HepG2 (cell line): ENCODE data around the gene PREX1. TPM values are rescaled to one million over a fixed set of nuclear protein-coding genes. Genes with fewer than 3 reads are reported as not detected.

Experiments
- ATAC-seq: fragments of 200-7000 bp; cut with Tn5 transposase; 3 replicates; pipeline ENCODE4 v1.9.1; 2020; ENCODE audit warnings: mild to moderate bottlenecking, moderate library complexity
- BruUV-seq: library from RNA; stranded (reverse); fragments of 400-500 nt; replicated peaks from 2 replicates; lab custom pipeline; 2021; lab: Mats Ljungman, UMichigan
- CTCF ChIA-PET: fragments of 300-600 bp; formaldehyde crosslinking; extraction: SDS; loops from one replicate; lab custom pipeline; 2021; ENCODE audit warnings: low total read pairs, inconsistent platforms, low intra/inter-chr PET ratio; lab: Yijun Ruan, JAX
- POLR2A ChIA-PET: fragments of 350-600 bp; sonication (Branson Sonifier 250); formaldehyde crosslinking; loops from one replicate; lab custom pipeline; 2020; ENCODE audit warnings: antibody characterized with exemption, inconsistent platforms; lab: Yijun Ruan, JAX
- DNase-seq: peaks from one replicate; pipeline ENCODE4 v3.0.0-alpha.2; 2015; ENCODE audit warnings: low spot score
- FAIRE-seq: peaks from 3 replicates; lab custom pipeline; 2011; peaks lifted over from hg19 to GRCh38; lab: Jason Lieb, UNC
- H2AFZ ChIP-seq: one replicate; pipeline ENCODE4 v1.6.1; 2011; ENCODE audit warnings: low read length, inconsistent platforms
- H3K27ac ChIP-seq: fragments of 300-600 bp; 3 replicates; pipeline ENCODE4 v1.8.0; 2011; ENCODE audit warnings: mixed run types, mild to moderate bottlenecking, mixed read lengths, low read length, inconsistent platforms; ENCODE audit not compliant: insufficient read depth; ENCODE audit errors: extremely low read length
- H3K27me3 ChIP-seq, 2 experiments: fragments of 200-600 bp in 1 of 2; 2 replicates in 1 of 2; 3 replicates in 1 of 2; pipeline versions ENCODE4 v1.6.0 to v1.8.0; 2011; ENCODE audit warnings: low read length in 2 of 2, mild to moderate bottlenecking in 2 of 2, moderate library complexity in 2 of 2, inconsistent platforms in 1 of 2; ENCODE audit not compliant: insufficient read depth in 2 of 2, control insufficient read depth in 1 of 2
- H3K36me3 ChIP-seq, 2 experiments: fragments of 200-600 bp in 1 of 2; replicated peaks in 1 of 2; 2 replicates in 1 of 2; 3 replicates in 1 of 2; pipeline versions ENCODE4 v1.5.1 to v1.8.0; 2011; ENCODE audit warnings: low read length in 2 of 2, inconsistent platforms in 1 of 2; ENCODE audit not compliant: insufficient read depth in 2 of 2, control insufficient read depth in 1 of 2
- H3K4me1 ChIP-seq: 2 replicates; pipeline ENCODE4 v1.5.1; 2012; ENCODE audit warnings: low read length, inconsistent platforms; ENCODE audit not compliant: insufficient read depth
- H3K4me2 ChIP-seq: 2 replicates; pipeline ENCODE4 v1.6.0; 2011; ENCODE audit warnings: low read depth, low read length, inconsistent platforms
- H3K4me3 ChIP-seq, 3 experiments: fragments of 200-600 bp in 1 of 3; sonication (generic), shearing (Covaris generic) in 1 of 3; replicated peaks in 1 of 3; 2 replicates each; pipeline ENCODE4 v1.5.1; 2011 to 2016; ENCODE audit warnings: low read length in 3 of 3, inconsistent platforms in 2 of 3, low read depth in 2 of 3, mild to moderate bottlenecking in 2 of 3, control low read depth in 1 of 3, mixed read lengths in 1 of 3; ENCODE audit not compliant: insufficient read depth in 1 of 3
- H3K79me2 ChIP-seq: one replicate; pipeline ENCODE4 v1.6.1; 2011; ENCODE audit warnings: low read length, inconsistent platforms; ENCODE audit not compliant: insufficient read depth
- H3K9ac ChIP-seq: 2 replicates; pipeline ENCODE4 v1.6.0; 2011; ENCODE audit warnings: mild to moderate bottlenecking, low read depth, low read length, inconsistent platforms; ENCODE audit not compliant: insufficient read depth
- H3K9me3 ChIP-seq: 2 replicates; pipeline ENCODE4 v1.5.1; 2012; ENCODE audit warnings: mild to moderate bottlenecking, low read length
- H4K20me1 ChIP-seq: 2 replicates; pipeline ENCODE4 v1.6.0; 2011; ENCODE audit warnings: inconsistent platforms, mild to moderate bottlenecking, low read length, moderate library complexity; ENCODE audit not compliant: insufficient read depth
- HNRNPUL1 ChIP-seq: fragments of 200-400 bp; formaldehyde crosslinking; IDR thresholded peaks from 2 replicates; pipeline ENCODE4 v1.6.1; 2017; ENCODE audit warnings: low read depth, mild to moderate bottlenecking, low read length, moderate library complexity
- KLF9 ChIP-seq: IDR thresholded peaks from 2 replicates; pipeline ENCODE4 v1.6.1; 2016; ENCODE audit warnings: low read depth
- MIER3 ChIP-seq: IDR thresholded peaks from 2 replicates; pipeline ENCODE4 v1.6.1; 2016; ENCODE audit warnings: missing compliant biosample characterization, borderline replicate concordance
- MIXL1 ChIP-seq: IDR thresholded peaks from 2 replicates; pipeline ENCODE4 v1.6.1; 2016
- NR2F6 ChIP-seq, 2 experiments: IDR thresholded peaks; 2 replicates each; pipeline ENCODE4 v1.6.1; 2016; ENCODE audit warnings: antibody characterized with exemption in 1 of 2, mild to moderate bottlenecking in 1 of 2
- PREB ChIP-seq: sonication (generic); formaldehyde crosslinking; IDR thresholded peaks from 2 replicates; pipeline ENCODE4 v1.4.0; 2020; ENCODE audit warnings: missing genetic modification reagents
- SNRNP70 ChIP-seq: fragments of 200-400 bp; formaldehyde crosslinking; IDR thresholded peaks from 2 replicates; pipeline ENCODE4 v1.6.1; 2017; ENCODE audit warnings: mild to moderate bottlenecking, low read depth, low read length, moderate library complexity
- ZFP91 ChIP-seq: sonication (generic); formaldehyde crosslinking; IDR thresholded peaks from 2 replicates; pipeline ENCODE4 v1.9.0; 2022; ENCODE audit warnings: missing genetic modification reagents, mild to moderate bottlenecking, borderline replicate concordance
- ZNF768 ChIP-seq: sonication (generic); formaldehyde crosslinking; IDR thresholded peaks from 2 replicates; pipeline ENCODE4 v1.4.0; 2020; ENCODE audit warnings: missing genetic modification reagents
- WGBS: methylation state at CpG from one replicate; pipeline ENCODE4 v1.1.6; 2017; ENCODE audit warnings: low lambda C conversion rate; 5-methylcytosine and 5-hydroxymethylcytosine counted together
- in situ Hi-C: cut with HindIII; loops from 2 replicates; pipeline ENCODE4 v1.10.0; 2017; ENCODE audit warnings: low pct_unique_long_range_greater_than_20kb; ENCODE audit not compliant: extremely low pct_ligation_motif_present
- intact Hi-C: fragments of 100-400 bp; cut with micrococcal nuclease; formaldehyde crosslinking; loops from one replicate; pipeline ENCODE4 v1.10.0; 2022; ENCODE audit not compliant: unreplicated experiment
- polyA plus RNA-seq, 8 experiments: library from polyadenylated mRNA; depleted of rRNA in 3 of 8; stranded (reverse) in 7 of 8; unstranded in 1 of 8; fragments of >200 nt; fragmentation: Illumina TruSeq in 4 of 8; extraction: Trizol in 4 of 8; gene quantifications; 2 replicates each; pipeline versions ENCODE4 v1.2.1 to v1.2.3, GENCODE V29; 2011 to 2016; ENCODE audit warnings: low read depth in 4 of 8, missing spikeins in 1 of 8, mixed read lengths in 1 of 8; ENCODE audit not compliant: insufficient read depth in 1 of 8
- total RNA-seq, 5 experiments: library from RNA; depleted of rRNA; stranded (reverse); fragments of >200 nt; fragmentation: Illumina TruSeq; extraction: Trizol; gene quantifications; 2 replicates each; pipeline ENCODE4 v1.2.3, GENCODE V29; 2016; ENCODE audit warnings: low read depth in 1 of 5

The PREX1 gene
- total and polyA plus RNA-seq, 2 of the 13 experiments (the other 11 are each of a cell fraction or from before 2014, with no cell fraction given) = 0.02 to 0.04 TPM

GRCh38 chr20:48822178-48822577 lies 5.6 kb downstream of the PREX1 start:
- H3K79me2 ChIP-seq = no peaks in the 10 kb centered on the region

GRCh38 chr20:48821261-48821920 lies 6.4 kb downstream of the PREX1 start:
- Histone ChIP-seq H3K9me3 (no peaks in the 10 kb centered on the region), H3K27me3 (peaks cover 14 to 96% of the 10 kb centered on the region in 2 experiments), H3K27ac (no peak overlapping the region), H3K36me3 (no peaks in the 10 kb centered on the region), H2AFZ (no peak overlapping the region), H3K79me2 (no peaks in the 10 kb centered on the region), H3K4me1 (no peaks in the 10 kb centered on the region), H3K9ac (no peak overlapping the region), H3K4me2 (no peak overlapping the region), H4K20me1 (peaks cover 3% of the 10 kb centered on the region; the same call in 1 of the 2 replicates), H3K4me3 (no peak overlapping the region)
- ATAC-seq = no peak
- in situ Hi-C loops = no loop called here
- ChIA-PET CTCF (no interaction called here), POLR2A (no interaction called here)
- no peak for FAIRE-seq
- no TSS peak for BruUV-seq
- no peak for DNase-seq
- WGBS = 18% methylated on average over 8 of the region's 8 CpGs
- intact Hi-C loops = no loop called here
- TF ChIP-seq MIXL1 = no peak
- TF ChIP-seq KLF9 (CRISPR knock-in tag) = no peak
- no peak for TF ChIP-seq NR2F6 (IDR thresholded peaks at IDR 0.05)
- no peak for TF ChIP-seq NR2F6 (CRISPR knock-in tag; IDR thresholded peaks at IDR 0.05)
- no peak for TF ChIP-seq ZFP91 (CRISPR knock-in tag)
- no peak for TF ChIP-seq HNRNPUL1

More at GRCh38 chr20:48822178-48822577, 5.6 kb downstream of the PREX1 start:
- Histone ChIP-seq H3K9ac (no peak overlapping the region), H3K4me1 (no peaks in the 10 kb centered on the region), H3K4me2 (no peak overlapping the region), H3K4me3 (no peak overlapping the region), H3K9me3 (no peaks in the 10 kb centered on the region), H2AFZ (no peak overlapping the region), H3K27me3 (peaks cover 18 to 96% of the 10 kb centered on the region in 2 experiments), H3K27ac (no peak overlapping the region), H3K36me3 (no peaks in the 10 kb centered on the region), H4K20me1 (peaks cover 3% of the 10 kb centered on the region; the same call in 1 of the 2 replicates)
- no peak for DNase-seq
- FAIRE-seq = no peak
- BruUV-seq = no TSS peak
- ChIA-PET POLR2A (no interaction called here), CTCF (no interaction called here)
- intact Hi-C loops = no loop called here
- ATAC-seq = no peak
- TF ChIP-seq SNRNP70 = no peak
- no peak for TF ChIP-seq MIER3
- TF ChIP-seq ZNF768 (CRISPR knock-in tag) = peak; percentile 93
- no peak for TF ChIP-seq PREB (CRISPR knock-in tag)
- in situ Hi-C loops = no loop called here
- WGBS = 53% methylated on average over 2 of the region's 2 CpGs
